SK-N-MC (cell line): ENCODE data around the gene ARHGEF1.

ENCODE experiments used
- EZH2 ChIP-seq: fragments of 200-600 bp; sonication (generic); IDR thresholded peaks from one replicate; pipeline ENCODE4 v1.6.1; 2017; ENCODE audit warnings: antibody characterized with exemption
- FOXP2 ChIP-seq: optimal IDR thresholded peaks from 2 replicates; pipeline ENCODE3; 2011; ENCODE audit warnings: mild to moderate bottlenecking, moderate library complexity; ENCODE audit not compliant: insufficient read depth; ENCODE audit errors: extremely low read length, control extremely low read depth
- POLR2AphosphoS5 ChIP-seq: IDR thresholded peaks from 2 replicates; pipeline ENCODE4 v1.6.1; 2012; ENCODE audit warnings: mild to moderate bottlenecking, low read depth, low read length, borderline replicate concordance

- TF ChIP-seq POLR2AphosphoS5 (no peak), EZH2 (no peak), FOXP2 (no peak)
Measured at GRCh38 chr19:41896581-41896942, 13.6 kb downstream of the ARHGEF1 start.
